HFF-Myc (cell line): ENCODE results near the gene DLEC1.

ENCODE experiments used
- DNase-seq: peaks from one replicate; pipeline ENCODE4 v3.0.0-alpha.2; 2011; ENCODE audit warnings: low read depth; ENCODE audit errors: extremely low read depth
- H3K4me3 ChIP-seq: replicated peaks from 2 replicates; pipeline ENCODE4 v1.5.1; 2011; ENCODE audit warnings: low read depth, mild to moderate bottlenecking, control low read depth, low read length
- CTCF ChIP-seq: IDR thresholded peaks from 2 replicates; pipeline ENCODE4 v1.5.1; 2012; ENCODE audit warnings: mild to moderate bottlenecking, low read depth, low read length, control low read depth; ENCODE audit errors: missing control alignments

The DLEC1 gene

GRCh38 chr3:38114875-38115644 lies 76.1 kb downstream of the DLEC1 start:
- H3K4me3 ChIP-seq = no peak overlapping the region
- TF ChIP-seq CTCF = no peak
- no peak for DNase-seq

GRCh38 chr3:38115645-38116427 lies 76.8 kb downstream of the DLEC1 start:
- DNase-seq = no peak
- H3K4me3 ChIP-seq = no peak overlapping the region
- TF ChIP-seq CTCF = no peak

- DNase-seq = no peak
- no peak overlapping the region for H3K4me3 ChIP-seq
- no peak for TF ChIP-seq CTCF
Observed at GRCh38 chr3:38116471-38117162, 77.6 kb downstream of the DLEC1 start.

- no peak for TF ChIP-seq CTCF
- no peak overlapping the region for H3K4me3 ChIP-seq
- DNase-seq = no peak
Observed at GRCh38 chr3:38117163-38117716, 78.2 kb downstream of the DLEC1 start.

GRCh38 chr3:38117748-38118420 lies 78.9 kb downstream of the DLEC1 start:
- no peak overlapping the region for H3K4me3 ChIP-seq
- peak; percentile 30 for DNase-seq
- TF ChIP-seq CTCF = peak; percentile 74
